GM12801 (cell line): ENCODE data around the gene C2orf72.

Experiments
- TF ChIP-seq, protein P1 (sequence below): IDR thresholded peaks from one replicate; pipeline ENCODE4 v1.5.1; 2011; ENCODE audit warnings: control low read depth; ENCODE audit not compliant: insufficient read length; ENCODE audit errors: extremely low read depth

C2orf72 gene

DNA sequence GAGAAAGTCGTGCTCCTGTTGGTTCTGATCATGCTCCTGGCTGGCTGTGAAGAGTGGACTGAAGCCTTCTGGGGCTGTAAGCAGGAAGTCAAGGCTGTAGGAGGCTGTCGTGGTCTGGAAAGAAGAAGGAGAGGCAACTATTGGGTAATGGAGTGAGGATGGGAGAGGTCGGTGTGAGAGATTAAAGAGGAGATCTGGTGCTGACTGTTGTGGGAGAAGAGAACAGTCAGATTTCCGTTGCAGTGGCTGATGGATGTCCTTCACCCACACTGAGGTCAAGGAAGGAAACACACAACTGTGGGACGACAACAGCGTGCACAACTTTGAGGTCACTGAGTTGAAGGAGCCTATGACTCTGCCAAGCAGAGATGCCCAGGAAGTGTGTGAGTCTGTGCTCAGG is 16.5 kb downstream of the C2orf72 start:
- TF ChIP-seq, protein P1, sequence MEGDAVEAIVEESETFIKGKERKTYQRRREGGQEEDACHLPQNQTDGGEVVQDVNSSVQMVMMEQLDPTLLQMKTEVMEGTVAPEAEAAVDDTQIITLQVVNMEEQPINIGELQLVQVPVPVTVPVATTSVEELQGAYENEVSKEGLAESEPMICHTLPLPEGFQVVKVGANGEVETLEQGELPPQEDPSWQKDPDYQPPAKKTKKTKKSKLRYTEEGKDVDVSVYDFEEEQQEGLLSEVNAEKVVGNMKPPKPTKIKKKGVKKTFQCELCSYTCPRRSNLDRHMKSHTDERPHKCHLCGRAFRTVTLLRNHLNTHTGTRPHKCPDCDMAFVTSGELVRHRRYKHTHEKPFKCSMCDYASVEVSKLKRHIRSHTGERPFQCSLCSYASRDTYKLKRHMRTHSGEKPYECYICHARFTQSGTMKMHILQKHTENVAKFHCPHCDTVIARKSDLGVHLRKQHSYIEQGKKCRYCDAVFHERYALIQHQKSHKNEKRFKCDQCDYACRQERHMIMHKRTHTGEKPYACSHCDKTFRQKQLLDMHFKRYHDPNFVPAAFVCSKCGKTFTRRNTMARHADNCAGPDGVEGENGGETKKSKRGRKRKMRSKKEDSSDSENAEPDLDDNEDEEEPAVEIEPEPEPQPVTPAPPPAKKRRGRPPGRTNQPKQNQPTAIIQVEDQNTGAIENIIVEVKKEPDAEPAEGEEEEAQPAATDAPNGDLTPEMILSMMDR, result no peak

DNA sequence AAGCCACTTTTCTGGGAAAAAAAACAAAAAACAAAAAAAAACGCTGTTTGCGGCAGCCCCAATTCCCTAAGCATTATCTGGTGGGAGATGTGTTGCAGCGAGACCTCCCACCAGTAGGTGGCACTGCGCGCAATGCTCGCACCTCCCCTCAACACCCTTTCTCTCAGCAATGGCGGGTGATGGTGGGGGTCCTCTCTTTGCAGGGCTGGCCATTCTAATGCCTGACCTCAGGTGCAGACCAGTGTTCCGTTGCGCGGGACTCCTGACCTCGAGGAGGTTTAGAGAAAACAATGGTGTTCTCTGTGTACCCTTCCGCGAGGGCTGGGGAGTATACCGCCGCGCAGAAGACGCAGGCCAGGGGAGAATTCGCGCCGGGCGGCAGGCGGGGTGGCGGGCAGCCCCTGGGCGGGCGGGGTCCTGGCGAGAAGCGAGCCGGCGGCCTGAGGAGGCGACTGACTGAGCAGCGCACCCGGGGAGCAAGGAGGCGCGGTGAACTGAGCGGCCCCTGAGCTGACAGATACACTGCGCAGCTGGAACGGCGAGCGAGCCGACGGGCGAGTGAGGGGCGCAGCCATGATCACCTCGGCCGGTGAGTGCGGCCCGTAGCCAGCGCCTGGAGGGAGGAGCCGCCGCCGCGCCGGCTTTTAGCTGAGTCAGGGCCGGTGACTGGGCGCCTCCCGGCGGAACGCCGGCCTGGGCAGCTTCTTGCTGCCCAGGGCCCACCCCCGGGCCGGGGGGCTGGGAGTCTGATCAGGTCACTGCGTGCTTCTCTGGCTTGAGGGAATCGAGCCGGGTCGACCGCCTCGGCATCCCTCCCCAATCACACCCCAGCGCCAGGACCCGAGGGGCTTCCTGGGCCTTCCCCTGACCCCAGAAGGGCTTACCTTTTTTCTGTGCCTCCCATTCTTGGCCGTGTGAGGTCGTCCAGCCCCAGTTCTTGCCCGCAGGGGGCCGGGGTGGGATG is 19.4 kb downstream of the C2orf72 start, which contains the start of gene PSMD1:
Gene PSMD1, plus strand, starts transcription at position 415 of the 964 bp plus-strand sequence. Its CDS starts 159 bp downstream, at position 574.
- TF ChIP-seq, protein P1, result no peak

DNA sequence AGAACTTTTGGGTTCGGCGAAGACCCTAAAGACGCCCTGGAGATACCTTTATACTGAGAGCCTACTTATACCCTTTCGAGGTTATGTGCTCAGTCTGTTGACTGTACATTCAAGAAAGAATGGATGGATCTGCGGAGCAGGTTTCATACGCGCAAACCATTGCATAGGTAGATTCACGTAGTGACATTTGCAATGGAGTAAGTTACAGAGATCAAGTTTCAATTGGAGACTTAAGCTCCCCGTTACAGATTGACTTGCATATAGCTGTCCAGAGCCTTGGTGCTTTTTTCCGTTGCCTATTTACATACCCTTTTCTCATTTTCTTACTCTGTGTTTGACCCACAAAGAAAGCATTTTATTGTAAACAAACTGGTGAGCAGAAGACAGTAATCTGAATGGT is 20.3 kb downstream of the C2orf72 start:
- TF ChIP-seq, protein P1, result no peak

DNA sequence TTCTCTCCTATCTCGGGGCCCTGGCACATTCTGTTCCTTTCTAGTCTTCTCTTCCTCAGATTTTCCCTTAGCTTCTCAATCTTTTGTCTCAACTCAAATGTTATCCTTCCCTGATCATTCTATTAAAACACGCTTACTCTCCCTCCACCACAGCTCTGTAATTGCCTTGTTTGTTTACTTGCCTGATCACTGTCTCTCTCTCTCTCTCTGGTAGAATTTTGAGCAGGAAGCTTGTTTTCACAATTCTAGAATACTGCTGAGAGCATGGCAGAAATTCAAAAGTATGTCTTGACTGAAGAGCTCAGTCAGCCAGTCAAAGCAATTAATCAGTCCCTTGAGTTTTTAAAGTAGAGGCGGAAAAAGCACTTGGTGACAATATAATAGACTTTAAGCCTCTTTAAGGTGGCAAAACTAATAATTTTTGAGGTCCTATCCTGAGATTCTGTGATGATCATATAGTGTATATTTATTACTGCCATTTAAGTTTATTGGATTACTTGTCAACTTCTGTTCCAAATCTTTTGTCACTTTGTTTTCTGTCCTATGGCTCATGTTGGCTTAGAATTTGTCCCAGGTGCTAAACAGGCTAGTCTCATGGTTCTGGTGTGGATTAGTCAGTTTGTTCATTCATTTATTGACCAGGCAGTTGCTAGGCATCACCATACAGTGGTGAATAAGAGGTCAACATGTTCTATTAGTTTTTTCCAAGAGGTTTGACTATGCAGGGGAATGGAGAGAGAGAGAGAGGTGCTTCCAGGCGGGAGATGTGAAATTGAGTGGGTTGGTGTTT is 21.6 kb downstream of the C2orf72 start:
- TF ChIP-seq, protein P1, result no peak

DNA sequence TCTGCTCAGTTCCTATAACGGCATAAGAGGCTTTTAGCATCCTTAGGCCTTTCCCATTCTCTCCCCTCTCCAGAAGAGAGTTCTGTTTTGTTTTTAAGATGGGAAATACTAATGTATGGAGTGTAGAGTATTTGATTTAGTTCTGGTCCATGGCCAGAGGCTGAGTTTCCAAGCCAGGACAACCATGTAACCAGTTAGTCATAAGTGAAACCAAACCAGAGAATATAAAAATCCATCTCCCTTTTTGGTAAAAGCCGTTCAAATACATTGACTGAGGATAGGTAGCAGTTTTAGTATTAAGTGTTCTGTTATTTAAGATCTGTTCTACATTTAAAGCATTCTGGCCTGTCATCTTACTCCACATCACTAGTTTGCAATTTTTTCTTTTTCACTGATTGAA is 22.4 kb downstream of the C2orf72 start:
- TF ChIP-seq, protein P1, result no peak

DNA sequence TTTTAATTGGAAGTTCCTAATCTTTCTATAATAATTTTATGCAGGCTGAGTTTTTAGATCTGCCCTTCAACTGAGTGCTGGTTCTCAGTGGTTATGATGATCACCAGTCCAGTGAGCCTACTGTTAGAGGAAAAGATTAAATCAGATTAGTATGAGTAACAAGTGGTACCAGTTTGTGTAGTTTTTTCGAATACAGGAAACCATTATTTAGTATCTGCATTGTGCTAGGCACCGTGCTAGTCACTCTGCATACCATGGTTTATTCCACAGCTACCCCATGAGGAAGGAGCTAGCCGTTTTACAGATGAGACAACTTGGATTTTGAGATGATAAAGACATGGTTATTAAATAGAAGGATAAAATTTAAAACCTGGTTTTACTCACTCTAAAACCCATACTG is 25.5 kb downstream of the C2orf72 start:
- TF ChIP-seq, protein P1, result no peak

DNA sequence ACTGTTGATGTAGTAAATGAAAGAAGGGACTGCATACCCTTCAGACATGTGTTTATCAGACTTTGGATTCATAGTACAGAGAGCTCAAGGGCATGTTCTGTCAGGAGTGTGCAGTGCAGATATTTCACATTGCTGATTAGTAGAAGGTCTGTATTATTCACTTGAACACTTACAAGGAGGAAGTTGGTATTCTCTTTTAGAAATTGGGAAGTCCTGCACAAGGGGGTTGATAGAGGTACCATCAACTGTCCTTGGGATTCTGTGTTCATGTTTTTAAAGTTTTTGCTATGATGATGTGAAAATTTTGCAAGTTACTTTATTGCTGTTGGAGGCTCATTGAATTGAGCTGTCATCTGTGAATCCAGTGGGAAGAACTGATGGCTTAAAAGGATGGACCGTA is 26.0 kb downstream of the C2orf72 start:
- TF ChIP-seq, protein P1, result no peak
